ENCODE measurements around the gene EPAS1. TPM values are rescaled to one million over a fixed set of nuclear protein-coding genes. Genes with fewer than 3 reads are reported as not detected.

EPAS1 gene
- total RNA-seq, 1 donor from 2014 or later: 109 TPM

Other genes with a start within 250 kb of the EPAS1 start
- gene TMEM247, start 182.2 kb downstream of the EPAS1 start, total RNA-seq: not detected in 2 replicates
- 14.8 and 18.8 TPM in 2 replicates for gene RHOQ, start 245.1 kb downstream of the EPAS1 start, total RNA-seq
- 2.1 and 2.5 TPM in 2 replicates for gene ATP6V1E2, start 245.2 kb downstream of the EPAS1 start, total RNA-seq

All from dermis microvascular lymphatic vessel endothelial cell (primary cell).